ES-I3 (cell line): ENCODE data around the gene GNAQ.

Experiments used
- H3K36me3 ChIP-seq: 2 replicates; pipeline ENCODE4 v1.6.1; 2013; ENCODE audit warnings: mild to moderate bottlenecking, low read length, control low read depth, moderate library complexity; ENCODE audit not compliant: insufficient read depth
- H3K4me1 ChIP-seq: 2 replicates; pipeline ENCODE4 v1.6.1; 2013; ENCODE audit warnings: mild to moderate bottlenecking, control low read depth, low read length; ENCODE audit not compliant: insufficient read depth
- H3K9ac ChIP-seq: 2 replicates; pipeline ENCODE4 v1.6.1; 2013; ENCODE audit warnings: low read depth, mild to moderate bottlenecking, low read length, moderate library complexity
- H3K9me3 ChIP-seq: 2 replicates; pipeline ENCODE4 v1.6.1; 2013; ENCODE audit warnings: mild to moderate bottlenecking, low read length, moderate library complexity; ENCODE audit not compliant: control insufficient read depth, insufficient read depth

Gene GNAQ

DNA sequence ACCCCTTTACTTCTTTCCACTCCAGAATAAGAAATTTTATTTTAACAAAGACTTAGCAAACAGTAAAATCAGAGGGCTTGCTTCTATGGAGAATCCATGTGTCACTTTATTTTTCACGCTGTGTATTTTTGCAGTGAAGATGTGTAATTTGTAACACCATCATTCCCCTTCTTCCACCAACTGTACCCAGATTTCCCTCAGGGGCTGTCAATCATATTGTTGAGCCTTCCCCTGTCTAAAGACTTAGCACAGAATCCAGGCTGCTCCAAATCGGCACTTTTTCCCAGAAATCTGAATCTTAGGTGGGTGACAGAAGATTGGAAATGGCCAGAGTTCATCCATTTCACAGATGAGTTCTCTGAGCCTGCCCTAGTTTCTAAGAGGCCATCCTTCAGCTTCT is 115.9 kb downstream of the GNAQ start:
- H3K9ac ChIP-seq: no peak overlapping the region
- no peaks in the 10 kb centered on the region for H3K36me3 ChIP-seq
- H3K4me1 ChIP-seq: peaks cover 3% of the 10 kb centered on the region; the same call in 1 of the 2 replicates
- H3K9me3 ChIP-seq: no peaks in the 10 kb centered on the region

DNA sequence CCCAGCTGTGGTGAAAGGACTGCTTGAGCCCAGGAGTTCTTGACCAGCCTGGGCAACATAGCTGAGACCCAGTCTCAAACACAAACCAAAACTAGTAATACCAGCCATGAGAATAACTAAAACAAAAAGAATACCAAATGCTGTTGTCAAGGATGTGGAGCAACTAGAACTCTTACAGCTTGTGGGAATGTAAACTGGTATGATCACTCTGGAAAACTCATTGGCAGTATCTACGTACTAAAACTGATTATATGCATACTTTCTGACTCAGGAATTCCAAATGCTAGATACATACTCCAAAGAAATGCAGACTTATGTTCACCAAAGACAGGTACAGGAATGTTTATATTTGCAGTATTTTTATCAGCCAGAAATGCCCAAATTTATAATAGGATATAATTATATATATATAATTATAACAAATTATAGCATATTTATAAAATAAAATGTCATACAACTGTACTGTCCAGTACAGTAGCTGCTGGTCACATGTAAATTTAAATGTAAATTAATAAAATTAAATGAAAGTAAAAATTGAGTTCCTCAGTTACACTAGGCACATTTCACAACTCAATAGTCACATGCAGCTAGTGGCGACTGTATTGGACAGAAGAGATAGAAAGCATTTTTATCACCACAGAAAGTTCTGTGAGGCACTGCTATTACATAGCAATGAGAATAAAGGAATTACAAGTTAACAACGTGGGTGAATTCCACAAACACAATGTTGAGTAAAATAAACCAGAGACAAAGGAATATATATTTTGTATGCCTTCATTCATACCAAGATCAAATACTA is 118.5 kb downstream of the GNAQ start:
- Histone ChIP-seq H3K9ac (no peak overlapping the region), H3K4me1 (peaks cover 3% of the 10 kb centered on the region; the same call in 1 of the 2 replicates), H3K9me3 (no peaks in the 10 kb centered on the region), H3K36me3 (no peaks in the 10 kb centered on the region)

DNA sequence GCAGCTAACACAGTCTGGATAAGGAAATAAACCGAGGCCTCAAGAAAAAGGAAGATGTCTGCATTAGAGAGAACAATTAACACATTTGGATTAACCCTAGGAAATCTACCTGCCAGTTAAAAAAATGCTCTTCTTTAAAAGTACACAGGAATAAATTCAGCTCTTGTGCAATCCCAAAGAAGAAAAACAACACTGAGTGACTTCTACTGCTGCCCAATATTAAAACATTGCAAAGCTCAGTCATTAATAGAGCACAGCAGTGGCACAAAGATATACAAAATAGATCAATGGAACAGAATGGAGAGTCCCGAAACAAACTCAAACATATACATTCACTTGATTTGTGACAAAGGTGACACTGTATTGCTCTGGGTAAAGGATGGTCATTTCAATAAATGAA is 119.7 kb downstream of the GNAQ start:
- H3K9me3 ChIP-seq: no peaks in the 10 kb centered on the region

DNA sequence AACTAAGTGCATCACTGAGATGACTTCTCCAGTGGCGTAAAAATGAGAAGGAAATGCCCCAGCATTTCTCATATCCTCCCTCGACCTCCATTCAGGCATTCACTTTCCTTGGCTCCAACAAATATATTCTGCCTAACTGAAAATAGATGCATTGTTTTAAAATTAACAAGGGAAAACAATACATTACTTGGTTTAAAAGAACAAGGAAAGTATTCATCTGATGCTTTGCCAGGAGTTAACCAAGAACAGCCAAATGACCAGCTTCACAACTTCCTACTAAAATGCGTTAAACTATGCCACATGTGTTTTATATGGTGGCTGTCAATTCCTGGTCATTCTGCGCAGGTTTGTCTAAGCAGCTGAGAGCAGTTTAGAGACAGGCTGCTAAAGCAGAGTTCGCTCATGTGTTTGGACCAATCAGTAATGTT is 121.4 kb downstream of the GNAQ start:
- Histone ChIP-seq H3K9me3 (no peaks in the 10 kb centered on the region), H3K36me3 (no peaks in the 10 kb centered on the region), H3K9ac (no peak overlapping the region), H3K4me1 (no peaks in the 10 kb centered on the region)

More for the DNA sequence above, 119.7 kb downstream of the GNAQ start:
- Histone ChIP-seq H3K4me1 (peaks cover 3% of the 10 kb centered on the region; the same call in 1 of the 2 replicates), H3K36me3 (no peaks in the 10 kb centered on the region), H3K9ac (no peak overlapping the region)

DNA sequence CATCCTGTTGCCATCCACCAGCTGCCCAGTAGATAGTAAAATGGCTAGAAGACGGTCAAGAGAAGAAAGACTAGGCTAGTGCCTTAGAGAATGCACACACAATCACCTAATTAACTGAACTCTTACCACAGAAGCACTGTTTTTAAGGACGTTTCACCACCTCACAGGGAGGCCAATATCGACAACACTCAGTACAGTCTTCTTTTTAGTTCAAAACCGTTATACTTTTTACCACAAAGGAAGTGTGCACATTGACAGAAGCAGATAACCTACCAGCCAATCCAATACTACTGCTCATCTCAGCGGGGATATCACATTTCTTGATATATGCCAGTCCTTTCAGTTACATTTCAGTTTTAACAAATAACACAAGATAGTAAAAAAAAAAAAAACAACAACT is 122.3 kb downstream of the GNAQ start:
- no peaks in the 10 kb centered on the region for H3K9me3 ChIP-seq
- no peaks in the 10 kb centered on the region for H3K4me1 ChIP-seq
- no peak overlapping the region for H3K9ac ChIP-seq
- H3K36me3 ChIP-seq: no peaks in the 10 kb centered on the region

DNA sequence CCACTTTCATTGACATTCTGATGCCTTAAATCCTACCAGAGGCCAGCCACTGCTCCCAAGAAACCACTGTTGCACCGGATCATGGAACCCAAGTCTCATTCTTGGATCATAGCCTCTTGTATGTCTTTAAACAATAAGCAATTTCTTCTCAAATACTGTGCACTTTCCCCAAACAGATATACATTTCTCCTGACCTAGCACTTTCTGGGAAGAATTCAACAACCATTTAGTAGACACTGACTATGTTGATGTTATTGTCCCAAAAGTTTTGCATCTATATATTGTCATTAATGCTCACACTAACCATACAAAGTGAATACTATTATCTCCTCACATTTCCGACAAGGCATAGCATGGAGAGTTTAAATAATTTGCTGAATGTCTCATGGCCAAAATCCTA is 123.3 kb downstream of the GNAQ start:
- H3K36me3 ChIP-seq: no peaks in the 10 kb centered on the region
- no peaks in the 10 kb centered on the region for H3K4me1 ChIP-seq
- no peaks in the 10 kb centered on the region for H3K9me3 ChIP-seq
- no peak overlapping the region for H3K9ac ChIP-seq

DNA sequence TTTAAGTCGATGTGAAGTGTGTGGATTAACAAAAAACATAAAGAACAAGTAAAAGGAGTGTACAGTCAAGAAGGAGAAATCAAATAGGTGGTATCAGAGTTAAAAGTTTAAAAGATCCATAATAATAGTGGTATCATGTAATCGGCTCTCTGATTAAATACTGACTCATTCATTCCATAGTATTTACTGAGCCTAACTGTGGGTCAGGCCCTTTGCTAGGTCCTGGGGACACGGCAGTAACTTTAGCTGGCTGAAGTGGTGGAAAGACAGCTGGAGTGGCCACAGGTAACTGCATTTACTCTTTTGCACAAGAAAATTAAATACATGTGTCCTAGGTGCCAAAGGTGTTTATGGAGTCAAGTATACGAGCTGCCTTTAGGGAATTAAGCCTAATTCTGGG is 124.0 kb downstream of the GNAQ start:
- no peaks in the 10 kb centered on the region for H3K9me3 ChIP-seq
- H3K4me1 ChIP-seq: no peaks in the 10 kb centered on the region
- no peak overlapping the region for H3K9ac ChIP-seq
- no peaks in the 10 kb centered on the region for H3K36me3 ChIP-seq

DNA sequence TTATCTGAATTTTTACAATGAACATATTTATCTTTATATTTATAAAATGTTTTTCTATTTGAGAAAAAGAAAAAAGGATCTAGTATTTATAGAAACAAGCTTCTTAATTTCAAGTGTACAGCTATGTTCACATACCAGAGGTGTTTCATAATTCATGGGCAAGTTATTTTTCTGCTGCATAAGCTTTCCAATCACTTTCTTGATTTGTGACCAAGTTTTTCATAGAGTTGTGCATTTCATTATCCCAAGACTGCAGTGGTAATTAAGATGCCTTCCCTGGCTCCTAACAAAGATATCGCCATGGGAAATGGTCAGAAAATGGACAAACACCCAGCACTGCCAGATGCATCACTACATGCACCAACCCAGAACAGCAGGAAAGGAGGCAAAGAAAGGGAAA is 124.6 kb downstream of the GNAQ start:
- H3K9ac ChIP-seq: no peak overlapping the region
- no peaks in the 10 kb centered on the region for H3K9me3 ChIP-seq
- H3K4me1 ChIP-seq: no peaks in the 10 kb centered on the region
- H3K36me3 ChIP-seq: no peaks in the 10 kb centered on the region

DNA sequence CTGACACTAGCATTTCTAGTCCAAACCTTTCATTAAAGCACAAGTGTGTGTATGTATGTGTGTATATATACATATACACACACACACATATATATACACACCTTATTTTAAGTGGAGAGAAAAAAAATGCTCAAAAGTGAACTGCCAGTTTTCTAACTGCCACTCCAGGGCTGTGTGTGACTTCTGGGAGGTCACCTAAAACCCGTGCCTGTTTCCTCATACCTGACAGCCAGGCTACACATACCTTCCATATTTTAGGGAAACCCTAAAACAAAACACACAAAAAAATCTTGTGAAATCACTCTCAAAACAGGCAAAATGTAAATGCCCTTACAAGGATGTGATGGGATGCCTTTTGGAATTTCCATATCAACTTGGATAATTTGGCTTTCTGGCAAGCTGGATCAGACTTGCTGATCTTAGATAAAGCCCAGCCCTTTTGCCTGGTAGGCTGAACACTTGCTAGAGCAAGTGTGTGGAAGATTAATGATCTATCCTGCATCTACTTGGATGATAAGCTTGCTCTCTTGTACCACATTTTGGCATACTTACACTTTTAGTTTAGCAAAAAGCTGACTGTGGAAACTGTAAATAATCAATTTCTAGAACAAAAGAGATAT is 127.8 kb downstream of the GNAQ start:
- Histone ChIP-seq H3K9me3 (no peaks in the 10 kb centered on the region), H3K9ac (no peak overlapping the region), H3K4me1 (no peaks in the 10 kb centered on the region; the same call in 1 of the 2 replicates), H3K36me3 (no peaks in the 10 kb centered on the region)

DNA sequence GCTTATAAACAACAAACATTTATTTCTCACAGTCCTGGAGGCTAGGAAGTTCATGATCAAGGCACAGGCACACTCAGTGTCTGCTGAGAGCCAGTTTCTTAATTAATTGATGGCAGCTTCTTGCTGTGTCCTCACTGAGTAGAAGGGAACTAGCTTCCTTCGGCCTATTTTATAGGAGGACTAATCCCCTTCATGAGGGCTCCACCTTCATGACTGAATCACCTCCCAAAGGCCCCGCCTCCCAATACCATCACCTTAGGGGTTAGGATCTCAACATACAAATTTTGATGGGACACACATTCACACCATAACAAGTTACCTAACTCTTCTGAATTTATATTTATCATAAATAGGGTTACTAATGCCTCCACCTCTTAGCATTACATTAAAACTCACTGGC is 129.8 kb downstream of the GNAQ start:
- no peak overlapping the region for H3K9ac ChIP-seq
- H3K36me3 ChIP-seq: no peaks in the 10 kb centered on the region
- H3K4me1 ChIP-seq: no peaks in the 10 kb centered on the region; the same call in 1 of the 2 replicates
- no peaks in the 10 kb centered on the region for H3K9me3 ChIP-seq

DNA sequence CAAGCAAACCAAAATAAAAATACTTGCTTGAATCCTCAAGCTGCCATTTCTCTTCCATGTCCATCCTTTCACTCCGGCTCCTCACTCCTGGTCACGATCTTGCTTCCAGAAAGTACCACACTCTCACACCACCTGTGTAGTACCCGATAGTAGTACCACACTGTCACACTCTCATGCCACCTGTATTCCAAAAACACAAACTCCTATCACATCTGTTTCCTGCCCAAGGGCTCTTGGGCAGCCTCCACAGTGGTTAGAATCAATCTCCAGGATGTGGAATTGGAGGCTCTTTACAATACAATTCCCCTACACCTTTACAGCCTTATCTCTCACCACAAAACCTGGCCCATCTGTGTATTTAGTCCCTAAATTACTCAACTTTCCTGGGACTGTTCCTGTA is 130.6 kb downstream of the GNAQ start:
- Histone ChIP-seq H3K9ac (no peak overlapping the region), H3K36me3 (no peaks in the 10 kb centered on the region), H3K4me1 (no peaks in the 10 kb centered on the region; the same call in 1 of the 2 replicates), H3K9me3 (no peaks in the 10 kb centered on the region)

DNA sequence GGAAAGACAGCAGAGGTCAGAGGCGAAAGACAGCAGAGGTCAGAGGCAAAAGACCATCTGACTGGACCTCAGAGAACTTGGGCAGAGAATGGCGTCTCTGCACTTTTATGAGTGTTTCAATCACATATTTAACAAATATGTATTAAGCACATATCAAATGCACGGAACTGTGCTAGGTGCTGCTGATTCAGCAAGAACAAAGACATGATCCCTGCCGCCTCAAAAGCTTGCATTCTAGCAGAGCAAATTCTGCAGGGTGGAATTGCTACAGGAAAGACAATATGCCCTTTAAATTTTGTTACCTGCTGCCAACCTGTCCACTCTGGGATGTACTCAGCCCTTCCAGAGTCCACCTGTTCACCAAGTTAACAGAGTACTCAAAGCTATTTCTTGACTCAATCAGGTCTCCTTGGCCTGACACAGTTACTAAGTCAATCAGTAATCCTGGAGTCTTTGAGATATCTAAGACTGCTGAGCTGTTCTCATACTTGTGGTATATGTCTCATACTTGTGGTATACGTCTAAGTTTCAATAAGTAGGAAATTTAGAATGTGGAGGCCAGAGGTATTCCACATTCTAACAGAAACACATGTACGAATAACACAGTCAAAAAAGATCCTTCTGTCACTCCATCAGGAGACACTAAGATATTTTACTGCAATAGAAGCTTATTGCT is 131.8 kb downstream of the GNAQ start:
- H3K9ac ChIP-seq: no peak overlapping the region
- H3K9me3 ChIP-seq: no peaks in the 10 kb centered on the region
- no peaks in the 10 kb centered on the region; the same call in 1 of the 2 replicates for H3K4me1 ChIP-seq
- no peaks in the 10 kb centered on the region for H3K36me3 ChIP-seq

DNA sequence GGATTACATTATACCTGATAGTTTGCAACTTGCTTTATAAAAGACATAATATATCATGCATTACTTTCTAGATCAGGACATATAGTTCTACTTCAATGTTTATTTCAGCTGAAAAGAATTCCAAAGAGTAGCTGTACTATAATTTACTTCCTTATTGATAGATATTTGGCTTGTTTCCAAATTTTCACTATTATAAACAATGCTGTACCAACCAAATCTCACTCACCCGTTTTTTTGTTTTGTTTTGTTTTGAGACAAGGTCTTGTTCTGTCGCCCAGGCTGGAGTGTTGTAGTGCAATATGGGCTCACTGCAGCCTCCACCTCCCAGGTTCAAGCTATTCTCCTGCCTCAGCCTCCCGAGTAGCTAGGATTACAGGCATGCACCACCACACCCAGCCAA is 132.7 kb downstream of the GNAQ start:
- H3K4me1 ChIP-seq: no peaks in the 10 kb centered on the region; the same call in 1 of the 2 replicates
- H3K36me3 ChIP-seq: no peaks in the 10 kb centered on the region
- no peak overlapping the region for H3K9ac ChIP-seq
- no peaks in the 10 kb centered on the region for H3K9me3 ChIP-seq

DNA sequence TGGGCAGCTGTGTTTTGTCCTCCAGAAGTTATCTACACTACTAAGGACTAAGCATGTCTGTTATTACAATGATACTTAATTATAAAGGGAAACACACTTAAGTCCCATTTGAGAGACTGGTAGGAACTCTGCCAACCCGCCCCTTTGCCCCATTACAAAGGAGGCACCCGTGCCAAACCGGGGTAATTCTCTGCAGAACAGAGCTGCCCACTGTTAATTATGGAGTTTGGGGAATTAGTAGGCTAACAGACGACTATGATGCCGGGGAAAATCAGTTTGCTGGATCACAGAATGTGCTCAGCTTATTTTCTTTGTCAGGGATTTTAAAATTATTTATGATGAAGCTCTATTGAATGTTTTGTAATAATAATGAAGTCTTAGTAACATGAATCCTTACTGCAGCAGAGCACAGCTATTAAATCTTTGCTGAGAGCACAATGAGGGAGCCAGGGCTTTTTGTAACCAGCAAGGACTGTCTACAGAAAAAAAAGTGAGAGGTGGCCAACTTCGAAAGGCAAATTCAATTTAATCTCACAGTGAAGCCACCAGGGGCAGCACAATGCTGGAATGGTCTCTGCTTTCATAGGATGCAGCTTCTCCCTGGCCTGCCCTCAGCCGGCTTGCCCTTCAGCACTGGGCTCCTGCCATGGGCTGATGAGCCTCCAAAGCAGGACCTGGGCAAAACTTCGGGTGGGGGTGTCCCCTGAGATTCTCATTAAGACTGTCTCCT is 134.5 kb downstream of the GNAQ start:
- H3K9me3 ChIP-seq: no peaks in the 10 kb centered on the region
- H3K4me1 ChIP-seq: peaks cover 2% of the 10 kb centered on the region
- H3K9ac ChIP-seq: no peak overlapping the region
- H3K36me3 ChIP-seq: no peaks in the 10 kb centered on the region
